Ovary (tissue), 3 donors: ENCODE data around the gene CD74.

Experiments
- EP300 ChIP-seq: sonication (generic); formaldehyde crosslinking; IDR thresholded peaks from one replicate; pipeline ENCODE4 v1.6.1; 2017; ENCODE audit warnings: antibody characterized with exemption
- POLR2A ChIP-seq: fragments of 450-650 bp; IDR thresholded peaks from one replicate; pipeline ENCODE4 v1.6.1; 2017; ENCODE audit warnings: antibody characterized with exemption, mild to moderate bottlenecking, moderate library complexity
- TF ChIP-seq, protein P1 (sequence below), 3 donors: fragments of 450-650 bp in 2 of 3; fragments of 200-600 bp in 1 of 3; IDR thresholded peaks; one replicate each; pipeline versions ENCODE4 v1.5.1 to v1.8.0; 2016 to 2022; ENCODE audit warnings: antibody characterized with exemption in 3 of 3, mild to moderate bottlenecking in 1 of 3
- donor health status: DM: no; HTN: no; CAD: no.

DNA sequence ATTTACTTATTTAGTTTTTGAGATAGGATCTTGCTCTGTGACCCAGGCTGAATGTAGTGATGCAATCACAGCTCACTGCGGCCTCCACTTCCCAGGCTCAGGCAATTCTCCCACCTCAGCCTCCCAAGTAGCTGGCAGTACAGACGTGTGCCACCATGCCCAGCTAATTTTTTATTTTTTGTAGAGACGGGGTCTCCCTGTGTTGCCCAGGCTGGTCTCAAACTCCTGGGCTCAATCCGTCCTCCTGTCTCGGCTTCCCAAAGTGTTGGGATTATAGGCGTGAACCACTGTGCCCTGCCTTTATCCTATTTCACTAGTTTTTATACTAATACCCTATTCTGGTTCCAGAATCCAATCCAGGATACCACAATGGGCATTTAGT lies 30.0 kb upstream of the CD74 start:
- TF ChIP-seq EP300 (no peak), POLR2A (no peak)
- TF ChIP-seq, protein P1, sequence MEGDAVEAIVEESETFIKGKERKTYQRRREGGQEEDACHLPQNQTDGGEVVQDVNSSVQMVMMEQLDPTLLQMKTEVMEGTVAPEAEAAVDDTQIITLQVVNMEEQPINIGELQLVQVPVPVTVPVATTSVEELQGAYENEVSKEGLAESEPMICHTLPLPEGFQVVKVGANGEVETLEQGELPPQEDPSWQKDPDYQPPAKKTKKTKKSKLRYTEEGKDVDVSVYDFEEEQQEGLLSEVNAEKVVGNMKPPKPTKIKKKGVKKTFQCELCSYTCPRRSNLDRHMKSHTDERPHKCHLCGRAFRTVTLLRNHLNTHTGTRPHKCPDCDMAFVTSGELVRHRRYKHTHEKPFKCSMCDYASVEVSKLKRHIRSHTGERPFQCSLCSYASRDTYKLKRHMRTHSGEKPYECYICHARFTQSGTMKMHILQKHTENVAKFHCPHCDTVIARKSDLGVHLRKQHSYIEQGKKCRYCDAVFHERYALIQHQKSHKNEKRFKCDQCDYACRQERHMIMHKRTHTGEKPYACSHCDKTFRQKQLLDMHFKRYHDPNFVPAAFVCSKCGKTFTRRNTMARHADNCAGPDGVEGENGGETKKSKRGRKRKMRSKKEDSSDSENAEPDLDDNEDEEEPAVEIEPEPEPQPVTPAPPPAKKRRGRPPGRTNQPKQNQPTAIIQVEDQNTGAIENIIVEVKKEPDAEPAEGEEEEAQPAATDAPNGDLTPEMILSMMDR (IDR thresholded peaks at IDR 0.05): no peak
